Astrocyte (in vitro differentiated cells and primary cell): ENCODE results near the gene MDM1. TPM values are rescaled to one million over a fixed set of nuclear protein-coding genes. Genes with fewer than 3 reads are reported as not detected.

Experiments used
- DNase-seq: peaks from one replicate; pipeline ENCODE4 v3.0.0-alpha.2; 2010; ENCODE audit warnings: low read depth
- FAIRE-seq: peaks from 2 replicates; lab custom pipeline; 2011; peaks lifted over from hg19 to GRCh38; lab: Jason Lieb, UNC
- H2AFZ ChIP-seq: 2 replicates; pipeline ENCODE4 v1.6.0; 2012; ENCODE audit warnings: low read depth, low read length, inconsistent platforms
- H3K27ac ChIP-seq: 2 replicates; pipeline ENCODE4 v1.5.1; 2011; ENCODE audit warnings: low read depth, low read length, inconsistent platforms
- H3K27me3 ChIP-seq: 2 replicates; pipeline ENCODE4 v1.6.0; 2011; ENCODE audit warnings: low read length, inconsistent platforms; ENCODE audit not compliant: insufficient read depth
- H3K36me3 ChIP-seq: 2 replicates; pipeline ENCODE4 v1.5.1; 2011; ENCODE audit warnings: low read length, inconsistent platforms; ENCODE audit not compliant: insufficient read depth
- H3K4me1 ChIP-seq: 2 replicates; pipeline ENCODE4 v1.5.1; 2011; ENCODE audit warnings: low read length, inconsistent platforms; ENCODE audit not compliant: insufficient read depth
- H3K4me2 ChIP-seq: 2 replicates; pipeline ENCODE4 v1.6.0; 2012; ENCODE audit warnings: low read length, inconsistent platforms
- H3K4me3 ChIP-seq: 2 replicates; pipeline ENCODE4 v1.5.1; 2011; ENCODE audit warnings: low read depth, mild to moderate bottlenecking, low read length, inconsistent platforms; ENCODE audit not compliant: insufficient read depth
- H3K79me2 ChIP-seq: 2 replicates; pipeline ENCODE4 v1.6.0; 2012; ENCODE audit warnings: mild to moderate bottlenecking, low read length, inconsistent platforms; ENCODE audit not compliant: insufficient read depth
- H3K9ac ChIP-seq: 2 replicates; pipeline ENCODE4 v1.6.0; 2012; ENCODE audit warnings: mild to moderate bottlenecking, low read length, inconsistent platforms
- H3K9me3 ChIP-seq: 2 replicates; pipeline ENCODE4 v1.5.1; 2012; ENCODE audit warnings: low read depth, mild to moderate bottlenecking, low read length, inconsistent platforms; ENCODE audit not compliant: insufficient read depth
- H4K20me1 ChIP-seq: 2 replicates; pipeline ENCODE4 v1.6.0; 2012; ENCODE audit warnings: low read length, inconsistent platforms; ENCODE audit not compliant: insufficient read depth
- H3K27ac Mint-ChIP-seq: one replicate; pipeline ENCODE4 v1.8.0; 2021; ENCODE audit warnings: mild to moderate bottlenecking, mixed read lengths; ENCODE audit not compliant: unreplicated experiment
- H3K27me3 Mint-ChIP-seq: one replicate; pipeline ENCODE4 v1.8.0; 2021; ENCODE audit warnings: low read depth, mixed read lengths; ENCODE audit not compliant: unreplicated experiment
- H3K36me3 Mint-ChIP-seq: one replicate; pipeline ENCODE4 v1.8.0; 2021; ENCODE audit warnings: low read depth, mixed read lengths; ENCODE audit not compliant: unreplicated experiment
- H3K4me1 Mint-ChIP-seq: one replicate; pipeline ENCODE4 v1.8.0; 2021; ENCODE audit warnings: low read depth, mixed read lengths; ENCODE audit not compliant: unreplicated experiment
- H3K4me3 Mint-ChIP-seq: one replicate; pipeline ENCODE4 v1.8.0; 2021; ENCODE audit warnings: mild to moderate bottlenecking, moderate library complexity, mixed read lengths; ENCODE audit not compliant: unreplicated experiment
- H3K9me3 Mint-ChIP-seq: one replicate; pipeline ENCODE4 v1.8.0; 2021; ENCODE audit warnings: mild to moderate bottlenecking, mixed read lengths; ENCODE audit not compliant: unreplicated experiment
- CTCF ChIP-seq: IDR thresholded peaks from 2 replicates; pipeline ENCODE4 v1.5.1; 2011; ENCODE audit warnings: low read depth, mild to moderate bottlenecking, inconsistent platforms, low read length, moderate library complexity; ENCODE audit not compliant: insufficient read depth
- EZH2 ChIP-seq: IDR thresholded peaks from 2 replicates; pipeline ENCODE4 v1.6.1; 2012; ENCODE audit warnings: mild to moderate bottlenecking, low read length, inconsistent platforms; ENCODE audit not compliant: insufficient read depth
- total RNA-seq: library from RNA; stranded (reverse); gene quantifications from 2 replicates; pipeline ENCODE4 v1.2.1, GENCODE V29; 2021

The MDM1 gene
- total RNA-seq, 1 donor from 2014 or later: 10.8 TPM

GRCh38 chr12:68245180-68246021, 86.8 kb downstream of the MDM1 start:
- H3K4me3 ChIP-seq: peak overlapping the region; percentile 35
- Mint-ChIP-seq H3K27ac (no peak overlapping the region), H3K9me3 (peaks cover 2% of the 10 kb centered on the region), H3K27me3 (peaks cover 12% of the 10 kb centered on the region), H3K4me1 (peaks cover 3% of the 10 kb centered on the region), H3K36me3 (no peaks in the 10 kb centered on the region), H3K4me3 (no peak overlapping the region)
- TF ChIP-seq EZH2 (no peak), CTCF (no peak)
- H2AFZ ChIP-seq: peak overlapping the region; percentile 54
- no peaks in the 10 kb centered on the region for H3K27me3 ChIP-seq
- no peaks in the 10 kb centered on the region for H3K36me3 ChIP-seq
- no peak overlapping the region for H3K27ac ChIP-seq
- DNase-seq: peak; percentile 53
- no peak overlapping the region for H3K9ac ChIP-seq
- no peaks in the 10 kb centered on the region for H3K9me3 ChIP-seq
- peak overlapping the region; percentile 73 for H3K4me2 ChIP-seq
- FAIRE-seq: no peak
- H3K79me2 ChIP-seq: no peaks in the 10 kb centered on the region
- no peaks in the 10 kb centered on the region for H4K20me1 ChIP-seq
- peaks cover 14% of the 10 kb centered on the region for H3K4me1 ChIP-seq

Other genes starting within 250 kb of the MDM1 start
- not detected in 2 replicates for gene IFNG, start 172.6 kb downstream of the MDM1 start, total RNA-seq
- not detected in 2 replicates for gene IL26, start 106.6 kb downstream of the MDM1 start, total RNA-seq
- not detected in 2 replicates for gene IL22, start 78.8 kb downstream of the MDM1 start, total RNA-seq